ENCODE data around the gene TBL3.

GRCh38 chr16:1977875-1978268 lies 6.0 kb downstream of the TBL3 start:
- TF ChIP-seq CTCF (IDR thresholded peaks at IDR 0.05; ENCODE audit: borderline replicate concordance, extremely low read depth, low read length, poor library complexity, severe bottlenecking) (no peak), EZH2 (IDR thresholded peaks at IDR 0.05; ENCODE audit: borderline replicate concordance, low read depth, low read length, severe bottlenecking) (no peak)
